GM21723 (cell line): ENCODE data around the gene DDRGK1.

ENCODE experiments used
- ATAC-seq: cut with Tn5 transposase; IDR thresholded peaks from one replicate; pipeline ENCODE4 v1.9.1; 2021; ENCODE audit warnings: mild to moderate bottlenecking, moderate library complexity; ENCODE audit not compliant: unreplicated experiment

The DDRGK1 gene

GRCh38 chr20:3237011-3237957 is 32.8 kb upstream of the DDRGK1 start:
- no peak for ATAC-seq

DNA sequence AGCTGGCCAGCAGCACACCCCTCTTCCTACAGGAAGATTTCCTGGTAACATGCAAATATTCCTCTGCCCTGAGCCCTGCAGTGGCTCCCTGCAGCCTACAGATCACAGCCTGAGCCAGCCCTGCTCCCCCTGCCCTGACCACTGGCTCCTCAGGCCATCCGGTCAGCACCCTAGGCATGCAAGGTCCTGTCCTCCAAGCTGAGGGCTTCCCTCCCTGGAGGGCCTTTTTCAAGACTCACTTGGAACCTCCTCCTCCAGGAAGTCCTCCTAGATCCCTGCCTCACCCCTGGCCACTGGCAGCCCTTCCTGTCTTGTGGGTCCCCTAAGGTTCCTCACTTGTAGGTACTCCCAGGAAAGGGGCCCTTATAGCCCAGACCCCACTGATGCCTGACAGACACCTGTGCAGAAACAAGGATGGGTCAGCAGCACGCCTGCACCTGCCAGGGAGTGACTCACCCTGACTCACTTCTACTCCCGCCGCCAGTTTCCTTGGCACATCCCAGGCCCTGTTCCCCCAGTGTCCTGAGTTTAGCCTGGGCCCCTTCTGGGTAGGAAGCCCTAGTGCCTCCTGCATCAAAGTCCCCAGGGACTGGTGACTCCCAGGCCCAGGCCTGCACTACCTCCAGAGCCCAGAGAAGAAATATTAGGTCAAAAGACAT is 31.3 kb upstream of the DDRGK1 start:
- ATAC-seq = no peak

- no peak for ATAC-seq
Observed at GRCh38 chr20:3233991-3234498, 29.6 kb upstream of the DDRGK1 start.

DNA sequence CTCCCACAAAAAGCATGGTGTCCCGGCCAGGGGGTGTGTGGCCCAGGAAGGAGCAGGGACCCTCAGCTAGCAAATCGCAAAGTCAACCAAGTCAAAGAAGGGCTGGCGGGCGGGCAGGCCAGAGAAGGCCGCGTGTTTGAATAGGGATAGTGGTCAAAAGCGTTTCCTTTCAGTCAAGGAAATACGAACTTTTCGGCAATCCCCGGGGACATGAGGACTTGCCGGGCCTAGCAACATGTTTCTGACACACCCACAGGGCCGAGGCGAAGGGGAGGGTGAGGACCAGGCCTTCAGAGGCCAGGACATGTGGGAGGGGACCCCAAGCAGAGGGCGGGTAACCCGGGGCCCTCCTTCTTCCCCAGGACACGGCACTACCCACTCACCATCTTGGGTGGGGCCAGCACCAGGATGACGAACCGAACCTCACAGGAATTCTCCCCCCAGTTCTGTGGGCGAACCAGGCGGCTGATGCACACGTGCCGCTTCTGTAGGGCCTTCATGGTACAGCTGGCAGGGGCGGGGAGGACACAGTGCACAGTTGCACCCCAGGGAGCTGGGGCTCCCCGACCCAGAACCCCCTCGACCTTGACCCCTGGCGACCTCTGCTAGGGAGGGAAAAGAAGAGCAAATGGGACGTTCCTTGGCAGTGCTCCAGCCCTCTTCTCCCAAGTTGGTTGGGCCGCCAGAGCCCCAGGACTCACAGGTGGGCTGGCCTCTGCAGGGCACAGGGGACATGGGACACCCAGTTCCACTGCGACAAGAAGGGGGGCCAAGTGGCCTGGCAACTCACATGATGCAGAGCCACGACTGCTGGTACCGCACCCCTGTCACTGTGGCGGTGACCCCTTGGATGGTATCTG is 28.9 kb upstream of the DDRGK1 start:
- no peak for ATAC-seq

DNA sequence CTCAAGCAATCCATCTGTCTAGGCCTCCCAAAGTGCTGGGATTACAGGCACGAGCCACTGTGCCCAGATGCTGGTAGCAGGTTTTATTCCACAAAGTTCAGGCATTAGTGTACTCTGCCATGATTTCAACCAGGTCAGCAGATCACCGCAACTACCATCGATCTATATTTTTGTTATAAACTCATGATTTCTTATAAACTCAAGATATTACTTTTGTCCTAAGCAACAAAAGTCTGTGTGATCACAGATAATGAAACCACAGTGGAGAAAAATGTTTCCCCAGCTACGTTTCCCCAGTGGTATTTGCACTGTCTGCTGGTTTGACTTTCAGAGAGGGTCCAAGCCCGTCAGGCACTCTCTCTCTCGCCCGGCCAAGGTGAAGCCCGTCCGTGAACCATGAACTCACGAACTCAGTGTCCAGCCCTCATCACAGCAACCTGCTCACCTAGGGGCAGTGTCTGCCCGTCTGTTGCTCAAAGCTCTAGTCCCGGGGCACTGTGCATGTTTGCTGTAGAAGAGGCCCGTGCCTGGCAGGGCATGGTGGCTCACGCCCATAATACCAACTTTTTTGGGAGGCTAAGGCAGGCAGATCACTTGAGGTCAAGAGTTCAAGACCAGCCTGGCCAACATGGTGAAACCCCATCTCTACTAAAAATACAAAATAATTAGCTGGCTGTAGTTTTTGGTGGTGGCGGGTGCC is 27.6 kb upstream of the DDRGK1 start:
- no peak for ATAC-seq

DNA sequence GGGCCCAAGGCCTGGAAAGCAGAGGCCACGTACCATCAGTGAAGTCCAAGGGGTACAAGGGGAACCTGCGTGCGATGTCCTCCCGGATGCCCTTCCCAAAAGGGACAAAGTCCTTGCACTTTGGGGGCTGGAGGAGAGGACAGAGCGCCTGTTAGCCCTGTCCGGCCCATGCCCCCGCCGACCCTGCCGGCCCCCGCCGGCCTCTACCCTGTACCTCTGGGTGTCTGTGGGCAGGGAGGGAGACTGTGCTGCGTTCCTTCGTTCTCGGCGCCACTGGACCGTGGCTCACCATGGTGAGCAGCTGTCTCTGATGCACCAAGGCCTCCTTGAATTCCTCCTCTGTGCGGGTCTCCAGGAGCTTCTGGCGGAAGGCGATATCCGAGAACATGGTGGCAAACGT is 26.6 kb upstream of the DDRGK1 start:
- ATAC-seq = no peak

GRCh38 chr20:3229798-3230197 is 25.3 kb upstream of the DDRGK1 start:
- no peak for ATAC-seq

- no peak for ATAC-seq
Observed at GRCh38 chr20:3229158-3229557, 24.7 kb upstream of the DDRGK1 start.

DNA sequence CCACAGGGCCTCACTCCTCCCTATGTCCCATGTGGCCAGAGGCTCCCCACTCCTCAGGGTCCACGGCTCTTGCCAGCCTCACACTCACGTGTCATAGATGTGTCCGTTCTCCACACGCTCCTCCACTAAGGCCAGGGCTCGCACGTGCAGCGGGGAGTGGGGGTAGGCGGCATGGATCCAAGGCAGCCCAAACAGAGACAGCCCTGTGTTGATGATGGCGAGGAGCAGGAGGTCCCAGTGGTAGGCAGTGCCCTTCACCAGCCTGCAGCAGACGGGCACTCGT is 24.2 kb upstream of the DDRGK1 start:
- no peak for ATAC-seq

DNA sequence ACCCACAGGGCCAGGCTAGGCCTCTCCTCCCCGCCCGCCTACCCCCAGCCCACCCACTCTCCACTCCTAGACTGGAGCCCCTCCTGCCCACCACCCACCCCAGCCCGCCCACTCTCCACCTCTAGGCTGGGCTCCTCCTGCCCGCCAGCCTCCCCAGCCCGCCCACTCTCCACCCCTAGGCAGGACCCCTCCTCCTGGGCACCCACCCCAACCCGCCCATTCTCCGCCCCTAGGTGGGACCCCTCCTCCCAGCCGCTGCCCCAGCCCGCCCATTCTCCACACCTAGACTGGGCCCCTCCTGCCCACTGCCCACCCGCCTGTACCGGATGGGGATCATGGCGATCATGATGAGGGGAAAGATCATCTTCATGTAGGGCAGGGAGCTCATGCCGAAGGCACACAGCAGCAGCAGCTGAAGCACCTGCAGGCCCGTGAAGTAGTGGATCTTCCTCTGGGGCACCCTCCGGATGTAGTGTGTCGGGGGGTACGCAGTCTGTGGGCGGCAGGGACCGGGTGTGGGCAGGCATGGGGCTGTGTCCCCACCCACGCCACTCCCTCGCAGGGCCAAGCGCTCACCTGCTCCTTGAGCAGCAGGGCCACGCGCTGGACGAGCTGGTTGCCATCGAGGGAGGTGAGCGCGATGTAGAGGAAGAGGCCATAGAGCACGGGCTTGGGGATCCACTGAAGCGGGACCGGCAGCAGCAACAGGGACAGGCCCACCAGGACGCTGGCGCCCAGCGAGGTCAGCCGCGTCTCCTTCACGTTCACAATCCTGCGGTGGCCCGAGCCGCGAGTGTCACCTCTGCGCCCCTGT is 23.7 kb upstream of the DDRGK1 start:
- ATAC-seq = no peak

DNA sequence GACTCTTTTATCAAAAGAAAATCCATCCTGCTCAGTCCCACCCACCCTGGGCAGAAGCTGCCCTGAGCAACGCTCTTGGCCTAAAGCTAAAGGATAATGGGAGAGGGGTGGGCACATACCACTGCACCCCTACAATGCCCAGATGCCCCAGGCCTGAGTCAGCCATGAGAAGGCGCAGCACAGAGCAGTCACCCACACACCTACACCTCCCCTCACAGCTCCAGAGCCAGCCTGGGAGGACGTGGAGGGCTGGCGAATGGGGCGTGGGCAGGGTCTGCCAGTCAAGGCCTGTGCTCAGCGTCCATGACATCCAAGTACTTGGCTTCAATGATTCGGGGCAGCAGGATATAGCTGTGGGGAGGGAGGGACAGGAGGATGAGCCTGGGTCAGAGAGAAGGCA is 23.0 kb upstream of the DDRGK1 start:
- ATAC-seq = no peak

DNA sequence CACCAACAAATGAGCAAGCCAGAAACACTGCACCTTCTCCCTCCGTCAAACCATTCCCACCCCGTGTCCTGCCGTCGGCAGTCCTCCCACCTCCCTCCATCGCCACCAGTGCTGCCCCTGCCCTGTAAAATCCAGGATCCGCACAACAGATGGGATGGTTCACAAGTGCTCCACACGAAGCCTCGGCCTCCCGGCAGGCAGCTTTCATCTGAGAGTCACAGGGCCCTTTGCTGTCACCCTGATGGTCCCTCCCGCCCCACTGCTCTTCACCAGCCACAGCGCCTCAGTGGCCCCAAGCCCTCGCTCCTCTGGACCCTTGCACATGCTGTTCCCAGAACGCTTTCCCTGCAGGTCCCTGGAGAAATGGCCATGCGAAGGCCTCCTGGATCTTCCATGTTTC is 22.4 kb upstream of the DDRGK1 start:
- no peak for ATAC-seq

DNA sequence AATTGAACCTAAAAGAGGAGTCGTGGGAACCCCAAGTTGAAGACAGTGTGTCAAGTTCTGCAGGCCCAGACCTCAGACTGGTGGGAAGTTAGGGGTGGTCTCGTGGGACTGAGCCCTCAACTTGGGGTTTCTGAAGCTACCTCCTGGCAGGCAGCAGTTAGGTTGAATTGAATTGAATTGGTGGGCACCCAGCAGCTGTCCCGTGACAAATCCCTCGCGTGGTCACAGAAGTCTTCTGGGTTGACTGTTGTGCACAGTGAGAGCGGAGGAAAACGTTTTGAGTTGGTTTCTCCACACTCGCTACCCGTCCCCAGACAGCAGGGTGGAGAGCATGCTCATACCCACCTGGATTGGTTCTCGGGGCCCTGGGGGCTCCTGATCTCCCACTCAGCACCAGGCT is 21.6 kb upstream of the DDRGK1 start:
- no peak for ATAC-seq

GRCh38 chr20:3224681-3225421 is 20.4 kb upstream of the DDRGK1 start:
- no peak for ATAC-seq

DNA sequence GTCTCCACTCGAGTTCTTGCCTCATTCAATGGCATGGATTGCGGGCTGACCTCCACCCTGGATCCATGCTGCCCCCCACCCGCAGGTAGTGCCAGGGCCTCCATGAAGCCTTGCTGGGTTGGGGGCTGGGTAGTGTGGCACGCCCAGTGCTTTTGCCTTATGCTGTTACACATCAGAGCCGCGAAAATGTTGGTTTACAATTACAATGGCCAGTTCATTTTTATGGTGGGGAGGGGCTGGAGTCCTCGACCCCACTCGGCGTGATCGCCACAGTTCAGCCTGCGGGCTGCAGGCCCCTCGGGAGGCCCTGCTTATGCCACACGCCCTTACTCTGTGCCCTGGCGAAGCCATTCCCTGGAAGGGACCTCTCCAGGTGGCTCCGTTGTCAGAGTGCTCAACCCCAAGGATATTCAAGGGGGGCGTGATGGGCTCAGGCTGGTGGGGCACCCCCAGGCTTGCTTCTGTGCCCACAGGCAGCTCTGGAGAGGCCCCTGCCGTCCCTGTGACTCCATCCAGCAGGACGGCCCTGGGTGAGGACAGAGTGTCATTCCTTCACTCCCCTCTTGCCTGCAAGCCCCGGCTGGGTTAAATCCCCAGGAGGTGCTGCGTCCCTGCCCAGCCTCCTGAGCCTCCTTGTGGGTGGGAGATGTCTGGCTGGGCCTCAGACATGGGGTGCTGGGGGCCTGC is 19.7 kb upstream of the DDRGK1 start:
- no peak for ATAC-seq

GRCh38 chr20:3223651-3223993 is 19.1 kb upstream of the DDRGK1 start:
- ATAC-seq = no peak

- ATAC-seq = no peak
Observed at GRCh38 chr20:3222635-3223600, 18.4 kb upstream of the DDRGK1 start.
